ENCODE data around the gene MAP2K6.

DNA sequence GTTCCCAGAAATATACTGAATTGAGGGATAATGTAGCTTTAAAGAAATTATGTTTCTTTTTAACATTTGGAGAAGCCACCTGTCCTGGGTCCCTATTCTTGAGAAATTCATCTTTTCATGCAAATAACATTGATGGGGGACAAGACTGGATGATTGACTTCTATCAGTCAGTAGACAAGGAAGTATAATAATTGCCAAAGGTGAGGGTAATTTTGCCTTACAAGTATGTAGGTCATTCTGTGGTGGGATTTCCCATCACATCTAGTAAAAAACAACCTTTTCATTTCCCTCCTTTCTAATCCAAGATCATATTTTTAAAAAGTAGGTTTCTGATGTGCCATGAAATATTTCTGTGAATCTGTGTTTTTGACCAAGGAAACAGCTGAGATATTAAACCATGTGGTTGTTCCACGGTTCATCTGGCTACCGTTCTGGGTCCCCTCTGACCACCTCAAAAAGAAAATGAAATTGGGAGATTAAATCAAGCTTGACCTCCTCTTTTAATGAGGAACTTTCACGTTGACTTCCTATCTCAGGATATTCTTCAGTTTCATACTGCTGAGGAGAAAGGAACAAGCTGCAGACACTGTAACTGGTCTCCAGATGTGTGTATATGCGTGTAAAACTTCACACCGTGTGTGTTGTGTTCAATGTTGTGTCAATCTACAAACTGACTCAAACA is 138.6 kb downstream of the MAP2K6 start:
- TF ChIP-seq, protein P1, sequence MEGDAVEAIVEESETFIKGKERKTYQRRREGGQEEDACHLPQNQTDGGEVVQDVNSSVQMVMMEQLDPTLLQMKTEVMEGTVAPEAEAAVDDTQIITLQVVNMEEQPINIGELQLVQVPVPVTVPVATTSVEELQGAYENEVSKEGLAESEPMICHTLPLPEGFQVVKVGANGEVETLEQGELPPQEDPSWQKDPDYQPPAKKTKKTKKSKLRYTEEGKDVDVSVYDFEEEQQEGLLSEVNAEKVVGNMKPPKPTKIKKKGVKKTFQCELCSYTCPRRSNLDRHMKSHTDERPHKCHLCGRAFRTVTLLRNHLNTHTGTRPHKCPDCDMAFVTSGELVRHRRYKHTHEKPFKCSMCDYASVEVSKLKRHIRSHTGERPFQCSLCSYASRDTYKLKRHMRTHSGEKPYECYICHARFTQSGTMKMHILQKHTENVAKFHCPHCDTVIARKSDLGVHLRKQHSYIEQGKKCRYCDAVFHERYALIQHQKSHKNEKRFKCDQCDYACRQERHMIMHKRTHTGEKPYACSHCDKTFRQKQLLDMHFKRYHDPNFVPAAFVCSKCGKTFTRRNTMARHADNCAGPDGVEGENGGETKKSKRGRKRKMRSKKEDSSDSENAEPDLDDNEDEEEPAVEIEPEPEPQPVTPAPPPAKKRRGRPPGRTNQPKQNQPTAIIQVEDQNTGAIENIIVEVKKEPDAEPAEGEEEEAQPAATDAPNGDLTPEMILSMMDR (IDR thresholded peaks at IDR 0.05), result no peak
- TF ChIP-seq EP300 (IDR thresholded peaks at IDR 0.05), result no peak
- TF ChIP-seq POLR2A (IDR thresholded peaks at IDR 0.05), result no peak
- no peak for TF ChIP-seq POLR2AphosphoS5 (IDR thresholded peaks at IDR 0.05)
